LoVo (cell line): ENCODE measurements around the gene IL17RE.
"Not testable (repeated sequence)": the region's sequence is repeated elsewhere in the genome, so short reads cannot be mapped to it uniquely, and the experiment has no call there.

ENCODE experiments used
- DNase-seq: peaks from one replicate; pipeline ENCODE4 v3.0.0-alpha.2; 2016; ENCODE audit warnings: low spot score

IL17RE gene

GRCh38 chr3:9902372-9903237 is at the start of gene IL17RE:
Gene IL17RE, plus strand, starts transcription at chr3:9902848. Its CDS starts 85 bp downstream, at chr3:9902933.
- no peak for DNase-seq

DNA sequence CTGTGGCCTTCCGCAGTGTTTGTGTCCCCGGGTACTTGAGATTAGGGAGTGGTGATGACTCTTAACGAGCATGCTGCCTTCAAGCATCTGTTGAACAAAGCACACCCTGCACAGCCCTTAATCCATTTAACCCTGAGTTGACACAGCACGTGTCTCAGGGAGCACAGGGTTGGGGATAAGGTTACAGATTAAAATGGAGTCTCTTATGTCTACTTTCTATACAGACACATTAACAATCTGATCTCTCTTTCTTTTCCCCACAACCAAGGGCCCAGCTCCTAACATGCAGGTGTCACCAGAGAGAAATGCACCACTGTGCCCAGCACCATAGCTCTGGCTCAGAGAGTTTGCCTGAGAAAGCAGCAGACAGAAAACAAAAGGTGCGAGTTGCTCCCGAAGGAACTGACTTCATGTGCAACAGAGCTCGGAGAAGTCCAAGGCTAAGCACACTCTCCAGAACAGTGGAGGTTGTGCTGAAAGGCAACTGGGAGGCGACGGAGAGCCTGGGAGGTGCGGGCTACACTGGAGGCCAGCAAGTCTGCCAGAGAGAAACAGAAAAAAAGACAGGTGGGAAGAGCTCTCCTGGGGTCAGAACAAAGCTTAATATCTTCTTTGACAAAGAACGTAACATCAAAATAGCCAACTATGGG is 48.2 kb upstream of the IL17RE start:
- not testable (repeated sequence) for DNase-seq

- no peak for DNase-seq
Measured at GRCh38 chr3:9855594-9855993, 47.1 kb upstream of the IL17RE start.

- no peak for DNase-seq
Measured at GRCh38 chr3:9859530-9860025, 43.1 kb upstream of the IL17RE start.

- no peak for DNase-seq
Measured at GRCh38 chr3:9861201-9861600, 41.4 kb upstream of the IL17RE start.

- no peak for DNase-seq
Measured at GRCh38 chr3:9861626-9862130, 41.0 kb upstream of the IL17RE start.

- peak; percentile 59 for DNase-seq
Measured at GRCh38 chr3:9862391-9863057, 40.1 kb upstream of the IL17RE start.

- no peak for DNase-seq
Measured at GRCh38 chr3:9863058-9863772, 39.4 kb upstream of the IL17RE start.

DNA sequence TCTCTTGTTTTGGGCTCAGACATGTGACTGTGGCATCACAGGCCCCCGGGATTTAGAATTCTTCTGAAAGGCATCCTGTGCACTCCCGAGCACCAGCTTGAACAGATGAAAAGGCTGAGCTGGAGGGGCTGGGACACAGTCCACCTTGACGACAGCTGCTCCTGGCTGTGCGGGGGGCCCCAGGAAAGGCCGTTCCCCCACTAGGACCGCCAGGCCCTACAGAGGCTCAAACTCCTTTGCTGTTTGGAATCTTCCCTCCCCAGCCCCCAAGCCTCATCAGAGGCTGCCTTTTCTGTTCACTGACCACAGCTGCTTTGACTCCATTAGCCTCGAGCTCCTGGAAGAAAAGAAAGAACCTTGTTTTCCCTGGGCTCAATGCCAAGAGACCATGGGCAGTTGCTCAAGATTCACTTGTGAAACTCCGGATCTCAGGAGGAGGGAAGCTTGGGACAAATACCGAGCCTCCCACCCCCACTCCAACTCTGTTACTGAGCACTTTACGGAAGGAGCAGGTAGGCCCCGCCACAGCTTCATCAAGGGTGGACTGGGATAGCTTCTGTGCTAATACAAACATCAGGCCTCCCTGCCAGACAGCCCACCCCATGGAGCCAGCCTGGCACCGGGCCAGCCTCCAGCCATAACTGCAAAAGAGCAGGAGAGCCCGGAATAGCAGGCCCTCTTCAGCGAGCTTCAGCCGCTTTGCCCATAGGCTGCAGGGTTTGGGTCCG is 38.3 kb upstream of the IL17RE start:
- no peak for DNase-seq

GRCh38 chr3:9865125-9865637 is 37.5 kb upstream of the IL17RE start:
- DNase-seq: not testable (repeated sequence)

- no peak for DNase-seq
Measured at GRCh38 chr3:9866639-9867038, 36.0 kb upstream of the IL17RE start.

DNA sequence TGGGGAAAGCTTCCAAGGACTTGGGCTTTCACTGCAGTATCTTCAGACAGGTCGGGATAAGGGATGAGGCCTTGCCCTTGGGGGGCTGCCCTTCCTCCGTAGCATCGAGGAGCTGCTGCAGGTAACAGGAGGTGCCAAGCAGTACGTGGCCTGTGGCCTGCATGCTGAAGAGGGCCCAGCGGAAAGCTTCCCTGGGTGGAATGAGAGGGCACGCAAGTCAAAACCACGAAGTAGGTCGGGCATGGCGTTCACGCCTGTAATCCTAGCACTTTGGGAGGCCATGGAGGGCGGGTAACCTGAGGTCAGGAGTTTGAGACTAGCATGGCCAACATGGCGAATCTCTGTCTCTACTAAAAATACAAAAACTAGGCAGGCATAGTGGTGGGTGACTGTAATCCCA is 35.5 kb upstream of the IL17RE start:
- no peak for DNase-seq

DNA sequence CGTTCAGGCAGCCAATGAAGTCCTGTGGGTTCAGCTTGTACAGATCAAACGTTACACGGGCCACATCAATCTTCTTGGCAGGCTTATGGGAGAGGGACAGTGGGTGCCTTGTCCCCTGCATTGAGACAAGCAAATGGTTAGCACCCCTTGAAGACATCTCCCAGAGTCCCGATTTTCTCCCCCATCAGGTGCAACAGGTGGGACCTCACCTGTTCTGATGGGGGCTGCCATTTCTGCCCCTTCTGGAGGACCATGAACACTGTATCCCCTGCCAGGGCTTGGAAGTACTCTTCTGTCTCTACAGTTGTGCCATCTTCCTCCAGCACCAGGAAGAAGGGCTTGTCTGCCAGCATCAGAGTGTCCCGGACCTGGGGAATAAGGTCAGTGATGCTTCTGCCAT is 32.7 kb upstream of the IL17RE start:
- no peak for DNase-seq

DNA sequence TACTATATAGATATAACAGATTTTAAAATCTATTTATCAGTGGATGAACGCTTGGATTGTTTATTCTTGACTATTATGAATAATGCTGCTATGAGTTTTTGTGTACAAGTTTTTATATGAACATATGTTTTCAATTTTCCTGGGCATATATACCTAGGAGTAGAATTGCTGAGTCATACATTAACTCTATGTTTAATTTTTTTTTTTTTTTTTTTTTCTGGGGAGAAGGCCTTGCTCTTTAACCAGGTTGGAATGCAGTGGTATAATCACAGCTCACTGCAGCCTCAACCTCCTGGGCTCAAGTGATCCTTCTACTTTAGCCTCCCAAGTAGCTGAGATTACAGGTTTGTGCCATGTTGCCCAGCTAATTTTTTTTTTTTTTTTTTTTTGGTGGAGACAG is 31.7 kb upstream of the IL17RE start:
- DNase-seq: peak; percentile 18

DNA sequence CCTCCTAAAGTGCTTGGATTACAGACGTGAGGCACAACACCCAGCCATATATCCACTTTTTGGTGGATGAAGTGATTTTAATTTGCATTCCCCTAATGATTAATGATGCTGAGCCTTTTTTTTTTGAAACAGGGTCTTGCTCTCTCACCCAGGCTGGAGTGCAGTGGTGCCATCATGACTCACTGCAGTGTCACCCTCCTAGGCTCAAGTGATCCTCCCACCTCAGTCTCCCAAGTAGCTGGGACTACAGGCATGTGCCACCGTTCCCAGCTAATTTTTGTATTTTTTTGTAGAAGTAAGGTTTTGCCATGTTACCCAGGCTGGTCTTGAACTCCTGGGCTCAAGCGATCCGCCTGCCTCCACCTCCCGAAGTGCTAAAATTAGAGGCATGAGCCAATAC is 30.6 kb upstream of the IL17RE start:
- not testable (repeated sequence) for DNase-seq

- no peak for DNase-seq
Measured at GRCh38 chr3:9875448-9875847, 27.2 kb upstream of the IL17RE start.

- DNase-seq: not testable (repeated sequence)
Measured at GRCh38 chr3:9876255-9876654, 26.4 kb upstream of the IL17RE start.

GRCh38 chr3:9876991-9877390 is 25.7 kb upstream of the IL17RE start:
- no peak for DNase-seq

DNA sequence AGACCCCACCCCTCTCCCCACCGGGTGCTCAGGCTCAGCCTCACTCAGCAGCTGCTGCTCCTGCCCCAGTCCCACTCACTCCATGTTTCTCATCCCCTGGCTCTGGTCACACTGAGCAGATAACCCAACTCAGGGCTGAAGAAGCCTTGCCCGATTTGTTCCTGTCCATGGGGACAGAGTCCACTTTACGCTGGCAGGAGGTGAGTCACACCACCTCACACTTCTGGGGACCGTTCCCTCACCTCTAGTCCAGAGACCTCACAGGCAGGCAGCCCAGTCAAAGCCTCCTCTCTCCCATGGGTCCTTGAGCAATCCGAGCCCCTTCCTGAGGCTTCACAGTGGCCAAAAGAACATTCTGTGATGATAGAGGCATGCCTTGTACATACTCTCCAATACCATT is 23.9 kb upstream of the IL17RE start:
- DNase-seq: peak; percentile 77

- DNase-seq: no peak
Measured at GRCh38 chr3:9879830-9880549, 22.7 kb upstream of the IL17RE start, which contains the start of gene CIDEC. Gene CIDEC, minus strand, starts transcription at chr3:9880253. Its CDS starts 1,767 bp downstream, at chr3:9878486.
